ENCODE measurements around the gene LSAMP.

Gene LSAMP

GRCh38 chr3:116154389-116154788, 290.9 kb downstream of the LSAMP start:
- DNase-seq = no peak

GRCh38 chr3:116153174-116153573, 292.1 kb downstream of the LSAMP start:
- no peak for DNase-seq

- DNase-seq = no peak
These were observed 294.6 kb downstream of the LSAMP start for GRCh38 chr3:116150655-116151167.

GRCh38 chr3:116148881-116149851, 296.1 kb downstream of the LSAMP start:
- no peak for DNase-seq

- no peak for DNase-seq
These were observed 299.7 kb downstream of the LSAMP start for GRCh38 chr3:116145613-116146012.

GRCh38 chr3:116141724-116142123, 303.6 kb downstream of the LSAMP start:
- DNase-seq = no peak

- no peak for DNase-seq
These were observed 305.1 kb downstream of the LSAMP start for GRCh38 chr3:116140100-116140689.

- DNase-seq = no peak
These were observed 305.6 kb downstream of the LSAMP start for GRCh38 chr3:116139641-116140040.

- no peak for DNase-seq
These were observed 309.7 kb downstream of the LSAMP start for GRCh38 chr3:116135457-116136085.

GRCh38 chr3:116129187-116129946, 315.9 kb downstream of the LSAMP start:
- no peak for DNase-seq

GRCh38 chr3:116127464-116127863, 317.8 kb downstream of the LSAMP start:
- no peak for DNase-seq

GRCh38 chr3:116124166-116124565, 321.1 kb downstream of the LSAMP start:
- DNase-seq = no peak

GRCh38 chr3:116118475-116119169, 326.7 kb downstream of the LSAMP start:
- DNase-seq = no peak

GRCh38 chr3:116114586-116114985, 330.7 kb downstream of the LSAMP start:
- DNase-seq = no peak

GRCh38 chr3:116112696-116113095, 332.6 kb downstream of the LSAMP start:
- no peak for DNase-seq

GRCh38 chr3:116111765-116112164, 333.5 kb downstream of the LSAMP start:
- no peak for DNase-seq

- no peak for DNase-seq
These were observed 341.3 kb downstream of the LSAMP start for GRCh38 chr3:116103868-116104530.

- no peak for DNase-seq
These were observed 343.2 kb downstream of the LSAMP start for GRCh38 chr3:116102037-116102436.

- DNase-seq = no peak
These were observed 348.1 kb downstream of the LSAMP start for GRCh38 chr3:116097226-116097625.

- DNase-seq = no peak
These were observed 348.7 kb downstream of the LSAMP start for GRCh38 chr3:116096631-116097030.

- no peak for DNase-seq
These were observed 351.9 kb downstream of the LSAMP start for GRCh38 chr3:116093374-116093773.

- DNase-seq = no peak
These were observed 357.9 kb downstream of the LSAMP start for GRCh38 chr3:116087426-116087825.

Measured in T1000 (cell line).